ENCODE data around the gene CORIN.

GRCh38 chr4:47579235-47579634 lies 258.6 kb downstream of the CORIN start:
- TF ChIP-seq EZH2 (IDR thresholded peaks at IDR 0.05; ENCODE audit: borderline replicate concordance, low read depth, low read length, poor library complexity, severe bottlenecking) (no peak), CTCF (conservative IDR thresholded peaks at IDR 0.05; ENCODE audit: low read depth, low read length) (no peak)

Data from A673 (cell line).